Upper lobe of left lung (tissue), 4 donors: ENCODE data around the gene GBX2.

Experiments used
- CTCF ChIP-seq, 6 experiments: fragments of 450-650 bp in 4 of 6; fragments of 200-600 bp in 2 of 6; sonication (generic) in 2 of 6; IDR thresholded peaks; one replicate each; pipeline ENCODE4 v1.5.1; 2016 to 2019; ENCODE audit warnings: antibody characterized with exemption in 6 of 6
- POLR2A ChIP-seq, 4 donors: fragments of 450-650 bp; IDR thresholded peaks; one replicate each; pipeline ENCODE4 v1.5.1; 2016 to 2017; ENCODE audit warnings: antibody characterized with exemption in 4 of 4, mild to moderate bottlenecking in 2 of 4

- TF ChIP-seq POLR2A (IDR thresholded peaks at IDR 0.05), result no peak
- TF ChIP-seq CTCF (IDR thresholded peaks at IDR 0.05), result no peak
These were observed 39.3 kb upstream of the GBX2 start for GRCh38 chr2:236207472-236207871.
